LNCaP clone FGC (cell line): Measurements from ENCODE around the gene ATXN3.
A peak's percentile ranks its signal among the peaks of the same experiment; 100 is the strongest.

Experiments used
- DNase-seq: peaks from one replicate; pipeline ENCODE4 v3.0.0-alpha.2; 2011; ENCODE audit warnings: low read depth
- H3K4me3 ChIP-seq: 2 replicates; pipeline ENCODE4 v1.5.1; 2011; ENCODE audit warnings: mild to moderate bottlenecking, low read depth, low read length, control low read depth
- TF ChIP-seq, protein P1 (sequence below): IDR thresholded peaks from 2 replicates; pipeline ENCODE4 v1.5.1; 2012; ENCODE audit warnings: mild to moderate bottlenecking; ENCODE audit not compliant: control insufficient read depth, insufficient read depth; ENCODE audit errors: extremely low read depth

ATXN3 gene

DNA sequence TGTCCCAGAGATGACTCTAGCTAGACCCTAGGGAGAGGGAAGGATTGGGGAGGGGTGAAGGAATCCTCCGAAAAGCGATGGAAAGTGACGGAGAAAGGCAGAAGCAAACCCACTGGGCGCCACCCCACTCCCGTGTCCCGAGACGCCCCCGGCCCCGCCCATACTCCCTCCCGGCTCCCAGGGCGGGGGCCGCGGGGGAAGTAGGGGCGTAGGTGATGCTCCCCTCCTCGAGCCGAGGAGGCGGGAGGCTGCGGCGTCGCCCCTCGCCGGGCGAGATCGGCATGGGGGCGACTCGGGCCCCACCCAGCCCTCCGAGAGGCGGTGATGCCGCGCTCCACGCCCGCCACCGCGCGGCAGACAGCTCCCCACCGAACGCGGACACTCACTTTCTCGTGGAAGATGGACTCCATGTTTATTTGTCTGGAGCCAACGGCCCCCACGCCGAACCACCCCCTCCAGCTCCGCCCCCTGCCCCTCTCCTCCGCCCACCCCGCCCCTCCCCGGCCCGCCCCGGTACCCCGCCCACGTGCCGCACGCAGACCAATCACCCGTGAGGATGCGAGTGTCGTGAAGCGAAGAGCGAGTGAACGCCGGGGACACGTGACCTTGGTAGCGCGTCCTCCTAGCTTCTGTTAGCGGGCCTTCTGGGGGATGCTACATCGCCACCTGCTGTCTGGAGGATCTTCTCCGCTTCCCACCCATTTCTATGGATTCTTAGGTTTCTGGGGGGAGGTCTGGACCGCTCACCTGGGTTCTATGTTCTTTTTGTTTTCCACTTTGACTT, at the start of gene ATXN3:
Gene ATXN3, minus strand, starts transcription at position 440 of the 784 bp plus-strand sequence. Its CDS starts 30 bp downstream, at position 410.
- TF ChIP-seq, protein P1, sequence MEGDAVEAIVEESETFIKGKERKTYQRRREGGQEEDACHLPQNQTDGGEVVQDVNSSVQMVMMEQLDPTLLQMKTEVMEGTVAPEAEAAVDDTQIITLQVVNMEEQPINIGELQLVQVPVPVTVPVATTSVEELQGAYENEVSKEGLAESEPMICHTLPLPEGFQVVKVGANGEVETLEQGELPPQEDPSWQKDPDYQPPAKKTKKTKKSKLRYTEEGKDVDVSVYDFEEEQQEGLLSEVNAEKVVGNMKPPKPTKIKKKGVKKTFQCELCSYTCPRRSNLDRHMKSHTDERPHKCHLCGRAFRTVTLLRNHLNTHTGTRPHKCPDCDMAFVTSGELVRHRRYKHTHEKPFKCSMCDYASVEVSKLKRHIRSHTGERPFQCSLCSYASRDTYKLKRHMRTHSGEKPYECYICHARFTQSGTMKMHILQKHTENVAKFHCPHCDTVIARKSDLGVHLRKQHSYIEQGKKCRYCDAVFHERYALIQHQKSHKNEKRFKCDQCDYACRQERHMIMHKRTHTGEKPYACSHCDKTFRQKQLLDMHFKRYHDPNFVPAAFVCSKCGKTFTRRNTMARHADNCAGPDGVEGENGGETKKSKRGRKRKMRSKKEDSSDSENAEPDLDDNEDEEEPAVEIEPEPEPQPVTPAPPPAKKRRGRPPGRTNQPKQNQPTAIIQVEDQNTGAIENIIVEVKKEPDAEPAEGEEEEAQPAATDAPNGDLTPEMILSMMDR, result peak; percentile 88
- peak; percentile 97 for DNase-seq
- H3K4me3 ChIP-seq, result peak within 1 kb of the TSS; percentile 89

DNA sequence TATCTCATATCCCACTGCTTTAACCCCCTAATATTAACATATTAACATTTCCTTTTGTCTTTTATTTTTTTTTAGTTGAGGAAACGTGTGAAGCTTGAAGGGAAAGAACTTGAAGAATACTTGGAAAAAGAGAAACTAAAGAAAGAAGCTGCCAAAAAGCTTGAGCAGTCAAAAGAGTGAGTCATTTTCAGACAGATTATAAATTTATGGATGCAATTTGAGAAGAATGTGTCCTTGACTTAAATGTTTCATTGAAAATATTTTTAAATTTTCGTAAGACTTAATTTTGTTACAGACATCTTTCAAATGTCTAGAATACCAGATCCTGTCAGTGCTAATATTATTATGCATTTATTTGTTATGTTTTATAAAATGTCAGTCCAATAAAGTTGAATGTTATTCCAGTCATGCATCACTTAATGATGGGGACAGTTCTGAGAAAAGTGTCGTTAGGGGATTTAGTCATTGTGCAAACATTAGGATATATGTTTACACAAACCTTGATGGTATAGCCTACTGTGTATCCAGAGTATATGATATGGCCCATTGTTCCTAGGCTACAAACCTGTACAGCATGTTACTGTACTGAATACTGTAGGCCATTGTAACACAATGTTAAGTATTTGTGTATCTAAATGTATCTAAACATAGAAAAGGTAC, 48.0 kb upstream of the ATXN3 start:
- peak; percentile 3 for DNase-seq
- H3K4me3 ChIP-seq, result no peak overlapping the region
- TF ChIP-seq, protein P1, result no peak

- DNase-seq, result no peak
- H3K4me3 ChIP-seq, result no peak overlapping the region
- TF ChIP-seq, protein P1, result no peak
Observed at GRCh38 chr14:92153581-92153980, 47.2 kb upstream of the ATXN3 start.

DNA sequence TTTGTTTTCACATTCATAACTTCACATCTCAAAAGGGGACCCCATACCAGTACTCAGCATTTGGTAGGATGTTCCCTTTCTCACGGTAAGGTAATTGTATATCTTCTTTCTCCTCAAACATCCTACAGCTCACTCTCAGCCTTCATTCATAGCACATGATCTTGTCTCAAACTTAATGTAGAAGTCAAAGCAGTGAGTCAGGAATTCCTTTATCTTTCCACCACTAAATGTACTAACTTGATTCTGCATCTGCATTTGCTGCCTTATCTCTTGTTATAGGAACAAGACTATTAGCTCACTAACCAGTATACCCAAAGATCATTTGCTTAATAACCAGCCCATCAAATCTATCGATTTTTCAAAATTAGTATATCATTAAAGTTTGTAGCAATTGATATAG, 38.3 kb upstream of the ATXN3 start:
- no peak overlapping the region for H3K4me3 ChIP-seq
- TF ChIP-seq, protein P1, result no peak
- DNase-seq, result no peak

DNA sequence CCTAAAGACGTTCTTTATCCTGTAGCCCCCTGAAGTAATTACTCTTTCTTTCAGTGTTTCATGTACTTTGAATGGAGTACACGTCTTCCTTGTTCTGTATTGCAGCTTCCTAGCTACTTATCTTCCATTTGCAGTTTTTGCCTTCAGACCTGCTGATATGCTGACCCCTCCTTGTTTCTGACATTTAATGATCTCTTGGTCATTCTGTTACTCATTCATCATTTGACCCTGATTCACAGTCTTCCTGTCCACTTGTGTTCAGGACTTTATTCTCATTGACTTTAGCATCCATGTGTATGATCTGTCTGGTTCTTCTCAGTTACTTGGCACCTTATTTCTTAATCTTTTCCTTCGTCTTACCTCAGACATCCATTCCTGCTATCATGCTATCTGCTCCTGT, 37.6 kb upstream of the ATXN3 start:
- no peak for DNase-seq
- TF ChIP-seq, protein P1, result no peak
- H3K4me3 ChIP-seq, result no peak overlapping the region

DNA sequence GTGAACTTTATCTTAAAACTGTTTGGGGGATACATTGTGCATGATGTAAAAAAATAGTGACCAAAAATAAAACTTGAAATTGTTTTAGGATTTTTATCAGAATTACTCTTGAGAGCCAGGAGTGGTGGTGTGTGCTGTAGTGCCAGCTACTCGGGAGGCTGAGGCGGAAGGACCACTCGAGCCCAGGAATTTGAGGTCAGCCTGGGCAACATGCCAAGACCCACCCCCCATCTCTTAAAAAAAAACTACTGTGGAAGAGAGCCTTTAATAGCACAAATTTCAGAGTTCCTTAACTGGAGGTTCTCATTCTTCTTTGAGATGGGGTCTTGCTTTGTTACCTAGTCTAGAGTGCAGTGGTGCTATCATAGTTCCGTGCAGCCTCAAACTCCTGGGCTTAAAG, 36.9 kb upstream of the ATXN3 start:
- DNase-seq, result no peak
- TF ChIP-seq, protein P1, result no peak
- H3K4me3 ChIP-seq, result no peak overlapping the region
